ENCODE measurements around the gene CHRM2.

DNA sequence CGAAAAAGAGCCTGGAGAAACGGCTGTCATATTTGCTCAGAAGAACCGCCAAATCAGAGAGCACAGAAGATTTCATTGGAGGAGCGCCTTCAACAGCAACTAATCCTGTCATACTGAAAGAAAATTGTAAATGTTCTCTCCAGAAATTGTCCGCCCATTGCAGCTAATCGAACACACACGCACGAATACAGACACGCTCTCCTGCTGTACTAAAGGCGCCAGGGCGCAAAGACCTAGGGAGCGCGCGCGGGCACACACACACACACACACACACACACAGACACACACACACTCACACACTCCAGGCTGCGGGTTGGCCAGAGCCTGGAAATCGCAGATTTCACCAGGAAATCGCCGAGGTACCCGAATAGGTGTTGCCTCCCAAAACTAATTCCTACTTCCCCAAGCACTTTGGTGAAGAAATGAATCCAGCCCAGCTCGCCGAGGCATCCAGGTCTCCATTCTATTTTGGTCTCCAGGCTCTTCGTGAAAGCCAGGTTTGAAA is at the start of gene CHRM2:
- TF ChIP-seq ZFP36 (IDR thresholded peaks at IDR 0.05; ENCODE audit: borderline replicate concordance, partially characterized antibody) (no peak), MYC (IDR thresholded peaks at IDR 0.05; ENCODE audit: borderline replicate concordance, low read length) (no peak), POLR2A (IDR thresholded peaks at IDR 0.05; ENCODE audit: low read length) (no peak), POLR2AphosphoS2 (conservative IDR thresholded peaks at IDR 0.05; ENCODE audit: low read length) (no peak)
- TF ChIP-seq, protein P1, sequence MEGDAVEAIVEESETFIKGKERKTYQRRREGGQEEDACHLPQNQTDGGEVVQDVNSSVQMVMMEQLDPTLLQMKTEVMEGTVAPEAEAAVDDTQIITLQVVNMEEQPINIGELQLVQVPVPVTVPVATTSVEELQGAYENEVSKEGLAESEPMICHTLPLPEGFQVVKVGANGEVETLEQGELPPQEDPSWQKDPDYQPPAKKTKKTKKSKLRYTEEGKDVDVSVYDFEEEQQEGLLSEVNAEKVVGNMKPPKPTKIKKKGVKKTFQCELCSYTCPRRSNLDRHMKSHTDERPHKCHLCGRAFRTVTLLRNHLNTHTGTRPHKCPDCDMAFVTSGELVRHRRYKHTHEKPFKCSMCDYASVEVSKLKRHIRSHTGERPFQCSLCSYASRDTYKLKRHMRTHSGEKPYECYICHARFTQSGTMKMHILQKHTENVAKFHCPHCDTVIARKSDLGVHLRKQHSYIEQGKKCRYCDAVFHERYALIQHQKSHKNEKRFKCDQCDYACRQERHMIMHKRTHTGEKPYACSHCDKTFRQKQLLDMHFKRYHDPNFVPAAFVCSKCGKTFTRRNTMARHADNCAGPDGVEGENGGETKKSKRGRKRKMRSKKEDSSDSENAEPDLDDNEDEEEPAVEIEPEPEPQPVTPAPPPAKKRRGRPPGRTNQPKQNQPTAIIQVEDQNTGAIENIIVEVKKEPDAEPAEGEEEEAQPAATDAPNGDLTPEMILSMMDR (IDR thresholded peaks at IDR 0.05): no peak
- TF ChIP-seq, protein P2, sequence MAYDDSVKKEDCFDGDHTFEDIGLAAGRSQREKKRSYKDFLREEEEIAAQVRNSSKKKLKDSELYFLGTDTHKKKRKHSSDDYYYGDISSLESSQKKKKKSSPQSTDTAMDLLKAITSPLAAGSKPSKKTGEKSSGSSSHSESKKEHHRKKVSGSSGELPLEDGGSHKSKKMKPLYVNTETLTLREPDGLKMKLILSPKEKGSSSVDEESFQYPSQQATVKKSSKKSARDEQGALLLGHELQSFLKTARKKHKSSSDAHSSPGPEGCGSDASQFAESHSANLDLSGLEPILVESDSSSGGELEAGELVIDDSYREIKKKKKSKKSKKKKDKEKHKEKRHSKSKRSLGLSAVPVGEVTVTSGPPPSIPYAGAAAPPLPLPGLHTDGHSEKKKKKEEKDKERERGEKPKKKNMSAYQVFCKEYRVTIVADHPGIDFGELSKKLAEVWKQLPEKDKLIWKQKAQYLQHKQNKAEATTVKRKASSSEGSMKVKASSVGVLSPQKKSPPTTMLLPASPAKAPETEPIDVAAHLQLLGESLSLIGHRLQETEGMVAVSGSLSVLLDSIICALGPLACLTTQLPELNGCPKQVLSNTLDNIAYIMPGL (CRISPR knock-in tag; IDR thresholded peaks at IDR 0.05; ENCODE audit: borderline replicate concordance): no peak

Data from A549 (cell line).